ENCODE results near the gene WDPCP.

GRCh38 chr2:63538390-63538789, 49.9 kb downstream of the WDPCP start:
- TF ChIP-seq EZH2phosphoT487 (IDR thresholded peaks at IDR 0.05; ENCODE audit: unreplicated experiment) (no peak), REST (IDR thresholded peaks at IDR 0.05; ENCODE audit: unreplicated experiment) (no peak), CTCF (conservative IDR thresholded peaks at IDR 0.05; ENCODE audit: low read depth in 2 of 2) (no peak), CREB1 (CRISPR knock-in tag; IDR thresholded peaks at IDR 0.05; ENCODE audit: low read depth) (no peak), EZH2 (IDR thresholded peaks at IDR 0.05; ENCODE audit: low read depth, unreplicated experiment) (no peak), ZNF331 (CRISPR knock-in tag; IDR thresholded peaks at IDR 0.05; ENCODE audit: low read depth) (no peak), POLR2AphosphoS5 (IDR thresholded peaks at IDR 0.05; ENCODE audit: low read depth) (no peak), ZNF114 (CRISPR knock-in tag; IDR thresholded peaks at IDR 0.05) (no peak)
